Dermis microvascular lymphatic vessel endothelial cell (primary cell): ENCODE measurements around the gene BRD1. TPM values are rescaled to one million over a fixed set of nuclear protein-coding genes. Genes with fewer than 3 reads are reported as not detected.
"Not testable (repeated sequence)": the region's sequence is repeated elsewhere in the genome, so short reads cannot be mapped to it uniquely, and the experiment has no call there.

ENCODE experiments used
- DNase-seq, 2 donors: peaks; one replicate each; pipeline versions ENCODE4 v3.0.0 to v3.0.0-alpha.2; 2010; ENCODE audit warnings: low read depth in 2 of 2
- total RNA-seq: library from RNA; depleted of rRNA; stranded (reverse); fragments of >200 nt; gene quantifications from 2 replicates; pipeline ENCODE4 v1.2.1, GENCODE V29; 2014

BRD1 gene
- total RNA-seq, 1 donor from 2014 or later, result 16.8 TPM

DNA sequence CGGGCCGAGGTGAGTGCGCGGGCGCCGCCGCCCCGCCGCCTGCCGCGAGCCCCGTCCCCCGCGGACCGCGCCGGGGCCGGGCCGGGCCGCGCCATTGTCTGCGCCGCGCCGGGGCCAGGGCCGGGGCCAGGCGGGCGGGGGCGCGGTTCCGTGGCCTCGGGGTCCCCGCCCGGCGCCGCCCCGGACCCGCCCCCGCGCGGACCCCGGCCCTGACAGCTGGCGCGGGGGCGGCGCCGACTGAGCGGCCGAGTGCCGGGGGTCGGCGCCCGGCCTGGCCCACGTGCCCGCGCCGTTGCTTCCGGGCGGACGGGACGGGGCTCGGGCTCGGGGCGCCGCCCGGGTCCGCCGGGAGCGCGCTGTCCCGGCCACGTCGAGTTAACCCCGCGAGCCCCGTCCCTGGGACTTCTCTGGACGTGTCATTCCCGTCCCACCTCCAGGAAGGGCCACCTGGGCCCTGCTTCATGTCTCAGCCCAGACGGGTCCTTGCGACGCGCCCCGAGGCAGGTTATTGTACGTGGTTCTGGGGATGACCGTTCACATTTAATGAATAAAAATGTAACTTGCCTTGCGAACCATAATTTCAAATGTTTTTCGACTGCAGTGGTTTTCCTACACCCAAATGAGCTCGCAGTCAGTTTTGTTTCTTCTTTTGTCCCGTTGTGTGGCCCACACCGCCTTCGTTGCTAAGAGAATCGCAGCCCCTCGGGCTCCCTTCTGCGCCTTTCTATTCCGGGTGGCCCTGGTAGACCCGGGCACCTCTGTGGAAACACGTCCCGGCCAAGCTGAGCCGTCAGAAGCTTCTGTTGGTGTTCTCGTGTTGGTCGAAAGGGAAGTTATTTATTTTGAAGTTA is 26.5 kb upstream of the BRD1 start:
- peak in 1 of 2 donors; percentile 45 for DNase-seq

GRCh38 chr22:49852898-49853894 is 25.5 kb upstream of the BRD1 start, which contains the start of gene ZBED4:
TSS of gene ZBED4 (plus strand) at chr22:49853844. CDS start at chr22:49883663, 29,819 bp downstream.
- DNase-seq, result peak; percentile 89 to 97

- DNase-seq, result not testable (repeated sequence)
Observed at GRCh38 chr22:49852568-49852897, 24.9 kb upstream of the BRD1 start.

DNA sequence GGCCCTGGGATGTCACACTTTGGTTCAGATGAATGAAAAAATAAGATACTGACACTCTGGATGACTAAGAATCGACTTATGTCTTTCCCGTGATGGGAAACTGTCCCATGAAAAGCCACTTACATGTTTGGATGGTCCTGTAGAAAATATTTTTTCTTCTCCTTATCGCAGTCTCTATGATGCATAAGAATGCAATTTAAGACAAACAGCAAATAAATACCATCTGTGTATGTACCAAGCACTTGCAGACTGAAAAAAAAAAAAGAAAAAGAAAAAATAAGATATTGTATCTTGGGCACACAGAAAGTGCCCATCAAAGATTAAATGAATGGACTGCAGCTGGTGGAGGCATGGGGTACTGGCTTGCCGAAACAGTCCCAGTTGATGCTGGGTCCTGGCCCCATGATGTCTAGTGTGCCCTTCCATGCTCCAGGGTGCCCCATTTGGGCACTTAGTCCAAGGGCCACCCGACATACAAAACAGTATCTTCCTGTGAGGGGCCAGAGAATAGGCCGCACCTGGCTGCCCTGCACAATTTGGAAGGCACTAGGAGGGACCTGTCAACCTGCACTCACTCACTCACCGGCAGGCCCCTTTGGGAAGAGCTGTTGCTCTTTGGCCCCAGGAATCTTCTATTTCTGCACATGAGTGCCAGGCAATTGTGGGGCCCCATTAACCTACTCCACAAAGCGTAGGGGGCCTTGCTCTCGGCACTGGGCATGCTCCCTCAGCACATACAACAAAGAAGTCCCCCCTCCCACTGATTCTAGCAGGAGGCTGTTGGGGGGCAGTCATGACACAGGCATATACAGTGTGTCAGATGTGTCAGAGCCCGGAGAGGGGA is 23.5 kb upstream of the BRD1 start:
- no peak for DNase-seq

- no peak for DNase-seq
Observed at GRCh38 chr22:49850021-49850911, 22.6 kb upstream of the BRD1 start.

DNA sequence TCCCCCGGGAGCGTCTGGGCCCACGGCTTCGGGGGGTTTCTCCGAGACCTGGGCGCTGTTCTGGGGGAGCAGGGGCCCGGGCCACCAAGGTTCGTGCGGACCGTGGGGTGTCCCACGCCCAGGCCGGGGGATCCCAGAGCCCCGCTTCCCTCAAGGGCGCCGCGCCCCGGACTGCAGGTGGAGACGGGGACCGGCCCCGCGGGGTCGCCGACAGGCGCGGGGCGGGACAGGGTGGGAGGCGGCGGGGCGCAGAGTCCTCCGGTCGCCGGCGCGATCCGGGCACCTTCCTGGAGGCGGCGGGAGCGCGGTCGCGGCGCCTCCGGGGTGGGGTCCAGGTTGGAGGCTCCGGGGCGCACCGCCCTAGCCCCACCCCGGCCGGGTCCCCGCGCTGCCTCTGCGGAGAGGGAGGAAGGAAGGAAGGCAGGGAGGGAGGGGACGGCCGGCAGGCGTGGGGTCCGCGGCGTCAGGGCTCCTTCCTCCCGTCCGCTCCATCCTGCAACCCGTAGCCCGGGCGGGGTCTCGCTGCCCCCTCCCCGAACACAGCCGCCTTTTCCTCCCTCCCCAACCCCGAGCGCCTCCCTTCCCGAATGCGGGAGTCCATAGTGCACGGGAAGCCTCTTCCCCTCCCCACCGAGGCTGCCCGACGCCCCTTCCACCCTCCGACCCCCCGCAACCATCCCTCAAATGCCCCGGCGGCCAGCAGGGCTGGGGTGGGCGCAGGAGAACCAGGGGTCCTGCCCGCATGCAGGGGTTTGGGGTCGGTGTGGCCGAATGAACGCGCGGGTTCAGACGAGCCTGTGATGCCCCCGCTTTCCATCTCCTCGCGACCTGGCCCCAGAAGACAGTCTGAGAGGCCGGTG is 21.7 kb upstream of the BRD1 start:
- DNase-seq, result no peak

- DNase-seq, result no peak
Observed at GRCh38 chr22:49848690-49849160, 21.1 kb upstream of the BRD1 start.

DNA sequence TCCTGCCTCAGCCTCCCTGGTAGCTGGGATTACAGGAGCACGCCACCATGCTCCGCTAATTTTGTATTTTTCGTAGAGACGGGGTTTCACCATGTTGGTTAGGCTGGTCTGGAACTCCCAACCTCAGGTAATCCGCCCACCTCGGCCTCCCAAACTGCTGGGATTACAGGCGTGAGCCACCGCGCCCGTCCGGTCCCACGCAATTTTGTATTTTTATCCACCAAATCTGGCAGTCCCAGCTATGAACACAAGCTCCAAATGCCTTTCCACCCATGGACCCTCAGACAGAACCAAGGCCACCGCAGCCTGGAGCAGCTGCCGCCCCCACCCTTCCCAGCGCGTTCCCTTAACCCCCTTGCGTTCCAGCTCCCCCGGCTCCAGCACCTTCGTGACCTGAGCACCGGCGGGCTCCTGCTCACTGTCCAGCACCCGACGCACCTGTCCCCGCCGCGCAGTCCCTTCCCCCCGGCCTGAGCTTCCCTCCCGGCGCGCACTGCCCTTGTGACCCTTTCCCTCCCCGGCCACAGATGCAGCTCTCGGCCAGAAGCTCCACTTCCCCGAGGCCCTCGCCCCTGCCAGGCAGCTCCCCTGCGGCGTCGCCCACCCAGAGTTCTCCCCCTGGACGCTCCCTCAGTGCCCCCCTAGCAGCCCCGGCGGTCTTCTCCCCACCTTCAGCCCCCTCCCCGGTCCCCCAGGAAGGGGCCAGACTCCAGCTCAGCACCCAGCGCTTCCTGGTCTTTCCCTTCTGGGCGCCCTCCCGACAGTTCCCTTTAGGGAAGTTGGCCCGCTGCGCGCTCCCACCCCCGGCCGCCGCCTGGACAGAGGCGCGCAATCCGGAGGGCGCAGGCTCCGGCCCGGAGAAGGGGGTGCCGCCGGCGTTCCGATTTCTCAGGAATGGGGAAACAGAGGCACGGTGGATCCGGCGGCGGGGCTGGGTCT is 20.3 kb upstream of the BRD1 start:
- DNase-seq, result no peak

DNA sequence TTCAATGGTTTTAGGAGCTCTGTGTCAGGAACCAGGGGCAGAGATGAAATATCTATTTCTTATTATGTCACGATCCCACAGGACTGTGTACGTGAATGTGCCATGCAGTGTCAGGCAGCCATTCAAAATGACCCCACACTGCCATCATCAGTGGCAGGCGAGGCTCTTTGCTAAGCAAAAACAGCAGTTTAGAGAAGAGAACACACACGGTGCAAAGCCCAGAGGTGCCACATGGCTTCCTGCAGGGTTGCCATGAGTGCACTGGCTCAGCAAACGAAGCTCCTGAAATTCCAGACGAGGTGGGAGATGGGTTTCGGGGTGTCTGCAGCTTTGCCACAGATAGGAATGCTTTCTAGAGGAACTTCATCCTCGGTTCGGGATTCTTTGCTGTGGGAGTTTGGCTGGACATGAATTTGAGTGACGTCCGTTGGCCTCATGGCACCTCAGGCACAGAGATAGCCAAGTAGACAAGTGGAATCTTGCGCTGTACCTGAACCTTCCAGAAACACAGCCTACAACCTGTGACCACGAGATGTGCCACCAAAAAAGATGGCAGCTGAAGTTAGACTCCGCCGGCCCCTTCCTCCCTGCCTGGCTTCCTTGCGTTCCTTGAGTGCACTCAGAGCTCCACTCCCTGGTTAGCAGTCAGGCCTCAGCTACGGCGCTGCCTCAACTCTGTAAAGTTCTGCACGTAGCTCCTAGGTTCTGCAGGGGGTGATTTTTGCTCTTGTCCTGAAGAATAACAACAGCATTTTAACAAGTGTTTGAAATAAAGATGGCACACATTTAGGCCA is 18.2 kb upstream of the BRD1 start:
- no peak for DNase-seq

GRCh38 chr22:49845241-49845640 is 17.6 kb upstream of the BRD1 start:
- no peak for DNase-seq

GRCh38 chr22:49838771-49839717 is 11.4 kb upstream of the BRD1 start:
- DNase-seq, result no peak

DNA sequence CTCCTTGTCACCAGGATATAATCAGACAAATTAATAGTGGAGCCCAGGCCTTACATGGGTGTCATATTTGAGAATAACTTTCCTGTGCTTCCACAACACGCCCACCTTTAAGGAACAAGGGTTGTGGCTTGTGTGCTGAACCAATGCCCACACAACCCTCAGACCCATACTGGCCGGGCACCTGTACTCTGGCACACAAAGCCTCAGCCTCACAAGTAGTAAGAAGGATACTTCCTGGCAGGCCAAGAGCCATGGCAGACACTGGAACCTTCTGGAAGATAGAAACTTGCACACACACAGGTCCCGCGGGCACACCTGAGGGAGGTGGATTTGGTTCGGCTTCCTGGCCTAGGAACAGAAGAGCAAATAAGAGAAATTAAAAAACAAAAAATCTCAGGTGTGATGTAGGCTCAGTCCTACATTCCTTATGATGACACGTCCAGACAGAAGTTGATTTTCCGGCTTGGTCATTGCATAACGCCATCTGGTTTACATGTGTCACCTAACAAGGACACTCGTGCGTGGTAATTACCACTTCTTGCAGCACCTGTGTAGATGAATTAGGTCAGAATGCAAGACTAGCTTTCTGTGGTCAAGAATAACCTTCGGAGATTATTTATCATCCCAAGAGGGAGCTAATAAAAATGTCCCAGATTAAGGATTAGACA is 5.8 kb upstream of the BRD1 start:
- DNase-seq, result no peak

GRCh38 chr22:49829044-49829853 is 1.6 kb upstream of the BRD1 start:
- no peak for DNase-seq

- no peak for DNase-seq
Observed at GRCh38 chr22:49828599-49828965, 909 bp upstream of the BRD1 start.
